ENCODE data around the gene RPL37A.

GRCh38 chr2:216517447-216518225 is 19.0 kb downstream of the RPL37A start:
- TF ChIP-seq POLR2A (IDR thresholded peaks at IDR 0.05; ENCODE audit: low read depth, low read length) (no peak), POLR2AphosphoS5 (IDR thresholded peaks at IDR 0.05; ENCODE audit: low read depth, low read length) (no peak), PAX5 (IDR thresholded peaks at IDR 0.05; ENCODE audit: insufficient read depth, low read length, severe bottlenecking) (no peak), TAF1 (IDR thresholded peaks at IDR 0.05; ENCODE audit: low read depth, low read length) (no peak), SPI1 (IDR thresholded peaks at IDR 0.05; ENCODE audit: low read depth, low read length) (no peak), POU2F2 (IDR thresholded peaks at IDR 0.05; ENCODE audit: low read depth, low read length) (no peak)
